NB4 (cell line): ENCODE data around the gene TNFRSF11A.

Source experiments
- DNase-seq: peaks from one replicate; pipeline ENCODE4 v3.0.0; 2010; ENCODE audit warnings: low read depth
- H3K4me3 ChIP-seq: one replicate; pipeline ENCODE4 v1.5.1; 2011; ENCODE audit warnings: mild to moderate bottlenecking, low read depth, low read length, moderate library complexity
- MYC ChIP-seq: IDR thresholded peaks from 2 replicates; pipeline ENCODE4 v1.6.1; 2011; ENCODE audit warnings: low read depth, low read length
- POLR2A ChIP-seq: IDR thresholded peaks from 2 replicates; pipeline ENCODE4 v1.6.1; 2011; ENCODE audit warnings: mild to moderate bottlenecking; ENCODE audit not compliant: insufficient read length; ENCODE audit errors: extremely low read depth
- TF ChIP-seq, protein P1 (sequence below): IDR thresholded peaks from 2 replicates; pipeline ENCODE4 v1.6.1; 2011; ENCODE audit warnings: low read depth, low read length
- TF ChIP-seq, protein P2 (sequence below): IDR thresholded peaks from one replicate; pipeline ENCODE4 v1.5.1; 2012; ENCODE audit warnings: low read depth, low read length

Gene TNFRSF11A

GRCh38 chr18:62348474-62348873 lies 23.4 kb downstream of the TNFRSF11A start:
- TF ChIP-seq MYC (no peak), POLR2A (no peak)
- TF ChIP-seq, protein P1, sequence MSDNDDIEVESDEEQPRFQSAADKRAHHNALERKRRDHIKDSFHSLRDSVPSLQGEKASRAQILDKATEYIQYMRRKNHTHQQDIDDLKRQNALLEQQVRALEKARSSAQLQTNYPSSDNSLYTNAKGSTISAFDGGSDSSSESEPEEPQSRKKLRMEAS, result no peak
- TF ChIP-seq, protein P2, sequence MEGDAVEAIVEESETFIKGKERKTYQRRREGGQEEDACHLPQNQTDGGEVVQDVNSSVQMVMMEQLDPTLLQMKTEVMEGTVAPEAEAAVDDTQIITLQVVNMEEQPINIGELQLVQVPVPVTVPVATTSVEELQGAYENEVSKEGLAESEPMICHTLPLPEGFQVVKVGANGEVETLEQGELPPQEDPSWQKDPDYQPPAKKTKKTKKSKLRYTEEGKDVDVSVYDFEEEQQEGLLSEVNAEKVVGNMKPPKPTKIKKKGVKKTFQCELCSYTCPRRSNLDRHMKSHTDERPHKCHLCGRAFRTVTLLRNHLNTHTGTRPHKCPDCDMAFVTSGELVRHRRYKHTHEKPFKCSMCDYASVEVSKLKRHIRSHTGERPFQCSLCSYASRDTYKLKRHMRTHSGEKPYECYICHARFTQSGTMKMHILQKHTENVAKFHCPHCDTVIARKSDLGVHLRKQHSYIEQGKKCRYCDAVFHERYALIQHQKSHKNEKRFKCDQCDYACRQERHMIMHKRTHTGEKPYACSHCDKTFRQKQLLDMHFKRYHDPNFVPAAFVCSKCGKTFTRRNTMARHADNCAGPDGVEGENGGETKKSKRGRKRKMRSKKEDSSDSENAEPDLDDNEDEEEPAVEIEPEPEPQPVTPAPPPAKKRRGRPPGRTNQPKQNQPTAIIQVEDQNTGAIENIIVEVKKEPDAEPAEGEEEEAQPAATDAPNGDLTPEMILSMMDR, result no peak
- no peak overlapping the region for H3K4me3 ChIP-seq
- DNase-seq, result no peak

DNA sequence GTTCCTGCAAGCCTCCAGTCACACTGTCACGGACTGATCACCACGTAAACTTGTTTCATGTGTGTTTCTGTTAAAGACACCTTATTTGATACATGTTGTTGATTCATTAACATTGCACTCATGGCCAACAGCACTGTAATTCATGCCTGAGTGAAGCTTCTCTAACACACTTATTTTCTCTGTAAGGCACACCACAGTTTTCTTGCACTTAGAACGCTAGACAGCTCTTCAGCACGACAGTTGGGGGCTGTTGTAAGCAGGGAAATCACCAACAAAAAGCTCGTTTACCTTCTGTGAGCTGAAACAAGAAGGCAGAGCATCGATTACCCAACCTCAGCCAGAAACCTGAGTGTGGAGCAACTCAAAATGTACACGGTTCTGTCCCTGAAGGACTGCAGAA lies 28.1 kb downstream of the TNFRSF11A start:
- no peak for TF ChIP-seq POLR2A
- no peak for TF ChIP-seq MYC
- TF ChIP-seq, protein P1, result no peak
- TF ChIP-seq, protein P2, result no peak
- no peak overlapping the region for H3K4me3 ChIP-seq
- DNase-seq, result no peak

DNA sequence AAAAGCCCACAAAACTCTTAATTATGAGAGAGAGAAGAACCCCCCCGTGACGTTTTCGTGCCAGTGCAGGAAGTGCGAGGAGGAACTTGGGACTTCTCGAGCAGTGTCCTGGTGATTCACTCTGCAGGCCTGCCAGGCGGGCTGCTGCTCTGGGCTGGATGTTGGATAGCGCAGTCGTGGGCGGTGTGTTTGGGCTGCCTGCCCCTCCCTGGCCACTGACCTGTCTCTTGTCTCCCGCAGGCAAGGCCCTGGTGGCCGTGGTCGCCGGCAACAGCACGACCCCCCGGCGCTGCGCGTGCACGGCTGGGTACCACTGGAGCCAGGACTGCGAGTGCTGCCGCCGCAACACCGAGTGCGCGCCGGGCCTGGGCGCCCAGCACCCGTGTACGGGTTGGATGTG lies 29.0 kb downstream of the TNFRSF11A start:
- no peak for DNase-seq
- TF ChIP-seq, protein P1, result no peak
- TF ChIP-seq, protein P2, result no peak
- no peak for TF ChIP-seq POLR2A
- TF ChIP-seq MYC, result no peak
- H3K4me3 ChIP-seq, result no peak overlapping the region

DNA sequence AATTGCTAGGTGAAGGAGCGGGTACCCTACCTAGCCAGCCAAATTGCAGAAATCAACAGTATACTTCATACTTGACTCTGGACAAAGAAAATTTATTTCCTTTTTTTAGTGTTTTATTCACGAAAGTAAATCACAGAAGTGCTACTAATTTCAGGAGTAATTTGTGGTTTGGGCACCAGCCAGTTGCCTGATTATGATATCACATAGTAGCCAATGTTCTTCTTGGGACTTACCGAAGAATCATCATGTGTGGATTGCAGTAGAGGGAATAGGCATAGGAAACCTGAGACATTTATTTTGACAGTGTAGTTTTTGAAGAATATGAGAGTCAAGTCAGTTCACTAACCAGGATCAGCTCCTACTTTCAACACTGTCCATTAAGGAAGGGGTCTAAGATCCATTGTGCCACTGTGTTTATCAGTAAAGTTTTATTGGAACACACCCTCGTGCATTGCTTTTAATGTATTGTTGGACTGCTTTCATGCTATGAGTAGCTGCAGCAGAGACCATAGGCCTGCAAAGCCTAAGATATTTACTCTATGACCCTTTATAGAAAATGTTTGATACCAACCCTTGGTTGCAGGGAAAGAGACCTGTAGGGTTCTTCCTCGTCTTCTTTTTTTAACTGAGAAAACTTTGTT lies 32.1 kb downstream of the TNFRSF11A start:
- TF ChIP-seq, protein P1, result no peak
- TF ChIP-seq, protein P2, result no peak
- no peak for TF ChIP-seq POLR2A
- TF ChIP-seq MYC, result no peak
- DNase-seq, result no peak
- H3K4me3 ChIP-seq, result no peak overlapping the region

DNA sequence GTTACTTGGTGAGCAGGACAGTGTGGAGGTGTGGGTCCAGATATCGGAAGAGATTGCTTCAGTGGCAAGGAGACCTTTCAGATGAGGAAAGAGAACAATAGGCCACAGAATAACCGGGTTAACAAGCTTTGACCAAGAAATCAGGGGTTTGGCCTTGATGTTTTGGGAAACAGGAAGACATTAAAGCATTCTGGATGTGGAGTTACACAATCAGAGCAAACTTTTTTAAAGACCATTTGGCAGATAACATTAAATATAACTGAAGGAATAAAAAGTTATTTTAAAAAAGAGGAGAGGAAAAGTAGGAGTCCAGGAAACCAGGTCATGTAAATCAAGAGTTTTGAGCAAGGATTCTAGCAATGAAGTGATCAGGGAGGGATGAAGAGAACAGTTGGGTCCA lies 35.7 kb downstream of the TNFRSF11A start:
- TF ChIP-seq POLR2A, result no peak
- TF ChIP-seq MYC, result no peak
- TF ChIP-seq, protein P2, result no peak
- TF ChIP-seq, protein P1, result no peak
- no peak for DNase-seq
- H3K4me3 ChIP-seq, result no peak overlapping the region
